ENCODE results near the gene RUVBL1.

Gene RUVBL1

GRCh38 chr3:128068156-128068620, 55.4 kb downstream of the RUVBL1 start:
- DNase-seq (ENCODE audit: low read depth in 2 of 2): no peak

GRCh38 chr3:128067489-128067888, 56.1 kb downstream of the RUVBL1 start:
- DNase-seq (ENCODE audit: low read depth in 2 of 2): no peak

GRCh38 chr3:128066676-128067075, 56.9 kb downstream of the RUVBL1 start:
- no peak for DNase-seq (ENCODE audit: low read depth in 2 of 2)

GRCh38 chr3:128066114-128066513, 57.5 kb downstream of the RUVBL1 start:
- no peak for DNase-seq (ENCODE audit: low read depth in 2 of 2)

GRCh38 chr3:128064962-128065361, 58.6 kb downstream of the RUVBL1 start:
- no peak for DNase-seq (ENCODE audit: low read depth in 2 of 2)

- DNase-seq (ENCODE audit: low read depth in 2 of 2): no peak
Measured at GRCh38 chr3:128063865-128064264, 59.7 kb downstream of the RUVBL1 start.

- no peak for DNase-seq (ENCODE audit: low read depth in 2 of 2)
Measured at GRCh38 chr3:128062033-128062745, 61.4 kb downstream of the RUVBL1 start.

- DNase-seq (ENCODE audit: low read depth in 2 of 2): no peak
Measured at GRCh38 chr3:128060473-128061381, 62.9 kb downstream of the RUVBL1 start.

- DNase-seq (ENCODE audit: low read depth in 2 of 2): no peak
Measured at GRCh38 chr3:128056258-128056657, 67.4 kb downstream of the RUVBL1 start.

- no peak for DNase-seq (ENCODE audit: low read depth in 2 of 2)
Measured at GRCh38 chr3:128054367-128054766, 69.2 kb downstream of the RUVBL1 start.

- no peak for DNase-seq (ENCODE audit: low read depth in 2 of 2)
Measured at GRCh38 chr3:128053614-128054013, 70.0 kb downstream of the RUVBL1 start.

GRCh38 chr3:128052595-128053351, 70.8 kb downstream of the RUVBL1 start:
- DNase-seq (ENCODE audit: low read depth in 2 of 2): no peak

- DNase-seq (ENCODE audit: low read depth in 2 of 2): peak; percentile 91
Measured at GRCh38 chr3:128051837-128052594, 71.6 kb downstream of the RUVBL1 start, which contains the start of gene SEC61A1. TSS of gene SEC61A1 (plus strand) at chr3:128052437. CDS start at chr3:128052553, 116 bp downstream.

- no peak for DNase-seq (ENCODE audit: low read depth in 2 of 2)
Measured at GRCh38 chr3:128051459-128051836, 72.2 kb downstream of the RUVBL1 start.

GRCh38 chr3:128050597-128050996, 73.0 kb downstream of the RUVBL1 start:
- DNase-seq (ENCODE audit: low read depth in 2 of 2): no peak

GRCh38 chr3:128041344-128041743, 82.3 kb downstream of the RUVBL1 start:
- no peak for DNase-seq (ENCODE audit: low read depth in 2 of 2)

GRCh38 chr3:128040660-128041059, 83.0 kb downstream of the RUVBL1 start:
- DNase-seq (ENCODE audit: low read depth in 2 of 2): no peak

GRCh38 chr3:128040041-128040440, 83.6 kb downstream of the RUVBL1 start:
- no peak for DNase-seq (ENCODE audit: low read depth in 2 of 2)

GRCh38 chr3:128036119-128036518, 87.5 kb downstream of the RUVBL1 start:
- no peak for DNase-seq (ENCODE audit: low read depth in 2 of 2)

GRCh38 chr3:128033102-128033501, 90.5 kb downstream of the RUVBL1 start:
- DNase-seq (ENCODE audit: low read depth in 2 of 2): no peak
